DND-41 (cell line): ENCODE results near the gene P2RX4.

ENCODE experiments used
- EZH2 ChIP-seq: IDR thresholded peaks from 3 replicates; pipeline ENCODE4 v1.6.1; 2012; ENCODE audit warnings: borderline replicate concordance, low read depth, mild to moderate bottlenecking, moderate library complexity, low read length, inconsistent platforms; ENCODE audit not compliant: severe bottlenecking
- TF ChIP-seq, protein P1 (sequence below): IDR thresholded peaks from 2 replicates; pipeline ENCODE4 v1.5.1; 2012; ENCODE audit warnings: borderline replicate concordance, low read length, moderate library complexity, mild to moderate bottlenecking; ENCODE audit not compliant: poor library complexity, severe bottlenecking; ENCODE audit errors: extremely low read depth

DNA sequence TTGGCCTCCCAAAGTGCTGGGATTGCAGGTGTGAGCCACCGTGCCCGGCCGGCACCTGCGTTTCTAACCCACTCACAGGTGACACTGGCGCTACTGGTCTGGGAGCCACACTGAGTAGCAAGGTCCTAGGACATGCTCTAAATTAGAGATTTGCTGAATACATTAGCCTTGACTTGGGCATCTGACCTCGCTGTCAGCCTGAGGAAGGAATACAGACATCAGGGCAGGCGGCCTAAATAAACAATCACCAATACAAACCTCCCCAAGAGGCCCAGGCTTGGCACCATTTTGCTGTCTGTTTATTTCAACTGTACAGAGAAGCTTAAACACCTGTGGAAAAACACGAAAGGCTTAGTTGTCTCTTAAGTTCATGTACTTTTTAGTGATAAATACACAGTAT lies 27.5 kb downstream of the P2RX4 start:
- TF ChIP-seq, protein P1, sequence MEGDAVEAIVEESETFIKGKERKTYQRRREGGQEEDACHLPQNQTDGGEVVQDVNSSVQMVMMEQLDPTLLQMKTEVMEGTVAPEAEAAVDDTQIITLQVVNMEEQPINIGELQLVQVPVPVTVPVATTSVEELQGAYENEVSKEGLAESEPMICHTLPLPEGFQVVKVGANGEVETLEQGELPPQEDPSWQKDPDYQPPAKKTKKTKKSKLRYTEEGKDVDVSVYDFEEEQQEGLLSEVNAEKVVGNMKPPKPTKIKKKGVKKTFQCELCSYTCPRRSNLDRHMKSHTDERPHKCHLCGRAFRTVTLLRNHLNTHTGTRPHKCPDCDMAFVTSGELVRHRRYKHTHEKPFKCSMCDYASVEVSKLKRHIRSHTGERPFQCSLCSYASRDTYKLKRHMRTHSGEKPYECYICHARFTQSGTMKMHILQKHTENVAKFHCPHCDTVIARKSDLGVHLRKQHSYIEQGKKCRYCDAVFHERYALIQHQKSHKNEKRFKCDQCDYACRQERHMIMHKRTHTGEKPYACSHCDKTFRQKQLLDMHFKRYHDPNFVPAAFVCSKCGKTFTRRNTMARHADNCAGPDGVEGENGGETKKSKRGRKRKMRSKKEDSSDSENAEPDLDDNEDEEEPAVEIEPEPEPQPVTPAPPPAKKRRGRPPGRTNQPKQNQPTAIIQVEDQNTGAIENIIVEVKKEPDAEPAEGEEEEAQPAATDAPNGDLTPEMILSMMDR = no peak
- TF ChIP-seq EZH2 = no peak
